Spleen (tissue), 7 donors: ENCODE results near the gene SETD1A.
A peak's percentile ranks its signal among the peaks of the same experiment; 100 is the strongest.

ENCODE experiments used
- CTCF ChIP-seq, 11 experiments: fragments of 200-600 bp in 7 of 11; fragments of 450-650 bp in 4 of 11; sonication (generic) in 4 of 11; IDR thresholded peaks in 8 of 11; conservative IDR thresholded peaks in 3 of 11; 1 replicate in 7 of 11; 2 replicates in 4 of 11; pipeline versions ENCODE4 v1.4.0 to v1.8.0; 2016 to 2021; ENCODE audit warnings: antibody characterized with exemption in 11 of 11, inconsistent platforms in 4 of 11, mild to moderate bottlenecking in 1 of 11
- POLR2A ChIP-seq, 3 donors: fragments of 450-650 bp; IDR thresholded peaks; one replicate each; pipeline ENCODE4 v1.5.1; 2017; ENCODE audit warnings: antibody characterized with exemption in 3 of 3, mild to moderate bottlenecking in 1 of 3
- POLR2AphosphoS5 ChIP-seq, 3 donors: sonication (generic); formaldehyde crosslinking; IDR thresholded peaks; one replicate each; pipeline ENCODE4 v1.5.1; 2017; ENCODE audit warnings: antibody characterized with exemption in 3 of 3
- donor health status: DM: no; HTN: no; CAD: no; lungs with moderate emphysema.
- donor health status: DM: no; HTN: no; CAD: no.
- donor health status: DM: no; HTN: no; CAD: no.

GRCh38 chr16:30979170-30980022, 21.8 kb downstream of the SETD1A start:
- TF ChIP-seq CTCF (IDR thresholded peaks at IDR 0.05 in 8 of 11, conservative IDR thresholded peaks at IDR 0.05 in 3 of 11) (no peak), POLR2A (IDR thresholded peaks at IDR 0.05) (no peak), POLR2AphosphoS5 (IDR thresholded peaks at IDR 0.05) (peak in 1 of 3 donors; percentile 58)
